Rectal smooth muscle tissue (tissue), 1 donor: ENCODE measurements around the gene UTP4.
"Not testable (repeated sequence)": the region's sequence is repeated elsewhere in the genome, so short reads cannot be mapped to it uniquely, and the experiment has no call there.

Source experiments
- H3K27ac ChIP-seq: one replicate; pipeline ENCODE4 v1.7.0; 2013; ENCODE audit warnings: low read depth, low read length, inconsistent platforms
- H3K27me3 ChIP-seq: one replicate; pipeline ENCODE4 v1.7.0; 2013; ENCODE audit warnings: low read length; ENCODE audit not compliant: control insufficient read depth, insufficient read depth
- H3K36me3 ChIP-seq: one replicate; pipeline ENCODE4 v1.7.0; 2013; ENCODE audit warnings: low read length; ENCODE audit not compliant: control insufficient read depth, insufficient read depth
- H3K4me1 ChIP-seq: one replicate; pipeline ENCODE4 v1.7.0; 2013; ENCODE audit warnings: low read length; ENCODE audit not compliant: control insufficient read depth, insufficient read depth
- H3K4me3 ChIP-seq: one replicate; pipeline ENCODE4 v1.7.0; 2013; ENCODE audit warnings: low read length
- H3K9ac ChIP-seq: one replicate; pipeline ENCODE4 v1.7.0; 2013; ENCODE audit warnings: low read length

The UTP4 gene

DNA sequence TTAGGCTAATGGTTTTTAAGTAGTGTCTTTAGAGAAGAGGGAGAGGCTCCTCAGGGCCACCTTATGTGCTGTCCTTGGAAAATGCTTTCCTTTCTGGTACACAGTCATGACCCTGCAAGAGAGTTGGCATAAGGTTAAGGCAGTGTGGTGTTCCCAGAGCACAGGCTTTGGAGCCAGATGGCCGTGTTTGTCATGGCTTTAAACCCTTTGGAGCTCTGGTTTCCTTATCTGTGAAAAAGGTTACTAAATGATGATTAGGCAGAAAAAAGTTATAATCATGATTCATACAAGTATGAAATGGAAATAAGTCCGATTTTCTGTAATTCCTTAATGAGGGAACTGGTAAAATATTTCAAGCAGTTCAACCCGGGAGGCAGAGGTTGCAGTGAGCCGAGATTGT lies 13.2 kb downstream of the UTP4 start:
- Histone ChIP-seq H3K27ac (no peak overlapping the region), H3K4me1 (no peaks in the 10 kb centered on the region), H3K36me3 (peaks cover 12% of the 10 kb centered on the region), H3K27me3 (no peaks in the 10 kb centered on the region), H3K4me3 (no peak overlapping the region), H3K9ac (no peak overlapping the region)

- H3K9ac ChIP-seq, H3K27me3 ChIP-seq, H3K4me3 ChIP-seq, H3K27ac ChIP-seq, H3K4me1 ChIP-seq: not testable (repeated sequence)
- H3K36me3 ChIP-seq = peaks cover 25% of the 10 kb centered on the region
Measured at GRCh38 chr16:69149621-69150020, 17.2 kb downstream of the UTP4 start.

- Histone ChIP-seq H3K4me1 (no peaks in the 10 kb centered on the region), H3K9ac (no peak overlapping the region), H3K27me3 (no peaks in the 10 kb centered on the region), H3K27ac (no peak overlapping the region), H3K4me3 (no peak overlapping the region), H3K36me3 (peaks cover 26% of the 10 kb centered on the region)
Measured at GRCh38 chr16:69150146-69150865, 17.9 kb downstream of the UTP4 start.

GRCh38 chr16:69157196-69157595 lies 24.7 kb downstream of the UTP4 start:
- Histone ChIP-seq H3K4me3 (no peak overlapping the region), H3K27me3 (no peaks in the 10 kb centered on the region), H3K27ac (no peak overlapping the region), H3K36me3 (peaks cover 25% of the 10 kb centered on the region), H3K4me1 (no peaks in the 10 kb centered on the region), H3K9ac (no peak overlapping the region)

DNA sequence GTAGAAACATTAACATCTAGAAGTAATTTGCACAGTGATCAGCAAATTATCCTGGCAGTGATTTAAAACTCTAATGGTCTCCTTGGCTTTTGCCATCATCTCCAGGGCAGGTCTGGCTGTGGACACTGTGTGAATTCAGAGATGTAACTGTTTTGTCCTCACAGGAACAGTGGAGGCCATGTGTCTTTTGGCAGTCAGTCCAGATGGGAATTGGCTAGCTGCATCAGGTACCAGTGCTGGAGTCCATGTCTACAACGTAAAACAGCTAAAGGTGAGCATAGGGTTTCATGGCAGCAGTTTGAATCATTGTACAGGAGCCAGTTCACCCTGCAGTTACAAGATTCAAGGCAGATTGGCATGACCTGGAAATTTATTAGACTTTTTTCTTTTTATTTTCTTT lies 27.7 kb downstream of the UTP4 start:
- Histone ChIP-seq H3K9ac (no peak overlapping the region), H3K4me1 (no peaks in the 10 kb centered on the region), H3K36me3 (peaks cover 16% of the 10 kb centered on the region), H3K4me3 (no peak overlapping the region), H3K27me3 (no peaks in the 10 kb centered on the region), H3K27ac (no peak overlapping the region)

DNA sequence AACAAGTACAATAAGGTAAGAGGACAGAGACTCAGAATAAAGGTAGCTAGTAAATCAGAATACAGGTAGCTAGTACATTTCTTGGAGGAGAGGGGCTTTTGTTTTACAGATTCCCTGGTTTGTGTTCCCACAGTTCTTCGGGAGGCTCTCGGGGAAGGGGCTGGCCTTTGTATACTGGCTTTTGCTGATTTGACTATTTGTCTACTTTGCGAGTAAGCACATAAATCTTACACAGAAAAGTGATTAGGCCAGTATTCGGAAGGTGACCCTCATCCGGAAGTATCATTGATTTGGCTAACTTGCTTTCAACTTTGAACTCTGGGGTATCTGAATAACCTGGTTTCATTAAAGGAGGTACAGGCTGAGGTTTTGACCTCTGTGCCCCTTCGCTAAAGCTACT lies 33.1 kb downstream of the UTP4 start:
- Histone ChIP-seq H3K4me3 (no peak overlapping the region), H3K36me3 (peaks cover 21% of the 10 kb centered on the region), H3K27me3 (no peaks in the 10 kb centered on the region), H3K9ac (no peak overlapping the region), H3K4me1 (no peaks in the 10 kb centered on the region), H3K27ac (no peak overlapping the region)

DNA sequence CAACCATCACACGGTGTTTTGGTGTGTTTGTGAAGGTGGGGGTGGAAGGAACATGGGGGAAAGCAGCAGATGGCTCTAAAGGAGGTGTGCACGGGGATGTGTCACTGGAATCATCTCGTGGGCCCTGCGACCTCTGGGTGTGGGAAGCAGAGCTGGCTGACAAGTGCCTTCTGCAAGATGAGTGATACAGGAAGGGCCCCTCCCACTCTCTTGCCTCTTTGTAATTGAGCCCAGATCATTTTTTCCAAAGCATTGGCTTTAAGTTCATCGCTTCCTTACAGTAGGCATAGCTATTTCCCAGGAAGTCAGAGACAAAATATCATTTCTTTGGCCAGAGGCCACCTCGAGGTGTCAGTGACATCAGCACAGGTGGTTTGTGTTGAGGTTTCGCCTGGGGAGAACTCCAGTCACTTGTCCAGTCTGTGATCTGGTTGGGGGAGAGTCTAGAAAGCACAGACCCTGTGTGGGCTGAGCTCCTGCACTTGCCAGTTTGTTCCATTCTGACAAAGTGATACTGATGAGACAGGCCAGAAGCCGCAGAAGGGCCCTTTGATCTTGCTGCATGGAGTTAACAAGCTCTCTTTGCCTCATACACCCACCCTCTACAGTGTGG lies 33.9 kb downstream of the UTP4 start:
- H3K27ac ChIP-seq = no peak overlapping the region
- H3K27me3 ChIP-seq = no peaks in the 10 kb centered on the region
- H3K9ac ChIP-seq = no peak overlapping the region
- no peaks in the 10 kb centered on the region for H3K4me1 ChIP-seq
- no peak overlapping the region for H3K4me3 ChIP-seq
- peaks cover 18% of the 10 kb centered on the region for H3K36me3 ChIP-seq

GRCh38 chr16:69166946-69167930 lies 34.8 kb downstream of the UTP4 start:
- Histone ChIP-seq H3K9ac (no peak overlapping the region), H3K27ac (no peak overlapping the region), H3K4me3 (no peak overlapping the region), H3K36me3 (peaks cover 15% of the 10 kb centered on the region), H3K4me1 (peaks cover 4% of the 10 kb centered on the region), H3K27me3 (no peaks in the 10 kb centered on the region)

DNA sequence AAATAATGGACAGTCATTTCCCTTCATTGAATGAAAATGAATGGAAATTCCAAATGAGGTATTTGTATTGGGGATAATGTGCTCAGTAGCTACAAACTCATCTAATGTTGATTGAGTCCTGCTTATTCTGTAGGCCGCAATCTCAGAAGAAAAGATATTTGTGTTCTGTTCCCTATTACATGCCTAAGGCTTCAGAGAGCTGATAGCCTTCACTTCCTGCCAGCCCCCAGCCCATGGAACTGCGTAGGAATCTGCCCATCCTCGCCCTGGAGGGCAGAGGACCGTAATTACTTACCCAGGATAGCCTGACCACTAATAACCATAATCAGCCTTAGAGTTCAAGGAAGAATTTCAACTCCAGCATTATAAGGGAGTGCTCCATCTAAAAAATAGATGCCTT lies 36.6 kb downstream of the UTP4 start:
- peaks cover 12% of the 10 kb centered on the region for H3K4me1 ChIP-seq
- no peaks in the 10 kb centered on the region for H3K27me3 ChIP-seq
- peaks cover 13% of the 10 kb centered on the region for H3K36me3 ChIP-seq
- H3K9ac ChIP-seq = no peak overlapping the region
- H3K4me3 ChIP-seq = no peak overlapping the region
- H3K27ac ChIP-seq = no peak overlapping the region

- Histone ChIP-seq H3K4me1 (peaks cover 12% of the 10 kb centered on the region), H3K36me3 (peaks cover 13% of the 10 kb centered on the region), H3K9ac (no peak overlapping the region), H3K4me3 (no peak overlapping the region), H3K27me3 (no peaks in the 10 kb centered on the region), H3K27ac (no peak overlapping the region)
Measured at GRCh38 chr16:69169607-69170352, 37.3 kb downstream of the UTP4 start.

- Histone ChIP-seq H3K27ac (peak overlapping the region; percentile 80), H3K9ac (no peak overlapping the region), H3K36me3 (peaks cover 7% of the 10 kb centered on the region), H3K4me3 (no peak overlapping the region), H3K27me3 (no peaks in the 10 kb centered on the region), H3K4me1 (peaks cover 12% of the 10 kb centered on the region)
Measured at GRCh38 chr16:69171325-69172084, 39.1 kb downstream of the UTP4 start.
